Activated CD8-positive, alpha-beta memory T cell treated with anti-CD3 and anti-CD28 coated beads, Interleukin-2, amount 50 U/mL, for 24 hours (primary cell): ENCODE data around the gene OST4.

Source experiments
- DNase-seq: peaks from one replicate; pipeline ENCODE4 v3.0.0-alpha.2; 2020; ENCODE audit errors: extremely low read depth

OST4 gene

DNA sequence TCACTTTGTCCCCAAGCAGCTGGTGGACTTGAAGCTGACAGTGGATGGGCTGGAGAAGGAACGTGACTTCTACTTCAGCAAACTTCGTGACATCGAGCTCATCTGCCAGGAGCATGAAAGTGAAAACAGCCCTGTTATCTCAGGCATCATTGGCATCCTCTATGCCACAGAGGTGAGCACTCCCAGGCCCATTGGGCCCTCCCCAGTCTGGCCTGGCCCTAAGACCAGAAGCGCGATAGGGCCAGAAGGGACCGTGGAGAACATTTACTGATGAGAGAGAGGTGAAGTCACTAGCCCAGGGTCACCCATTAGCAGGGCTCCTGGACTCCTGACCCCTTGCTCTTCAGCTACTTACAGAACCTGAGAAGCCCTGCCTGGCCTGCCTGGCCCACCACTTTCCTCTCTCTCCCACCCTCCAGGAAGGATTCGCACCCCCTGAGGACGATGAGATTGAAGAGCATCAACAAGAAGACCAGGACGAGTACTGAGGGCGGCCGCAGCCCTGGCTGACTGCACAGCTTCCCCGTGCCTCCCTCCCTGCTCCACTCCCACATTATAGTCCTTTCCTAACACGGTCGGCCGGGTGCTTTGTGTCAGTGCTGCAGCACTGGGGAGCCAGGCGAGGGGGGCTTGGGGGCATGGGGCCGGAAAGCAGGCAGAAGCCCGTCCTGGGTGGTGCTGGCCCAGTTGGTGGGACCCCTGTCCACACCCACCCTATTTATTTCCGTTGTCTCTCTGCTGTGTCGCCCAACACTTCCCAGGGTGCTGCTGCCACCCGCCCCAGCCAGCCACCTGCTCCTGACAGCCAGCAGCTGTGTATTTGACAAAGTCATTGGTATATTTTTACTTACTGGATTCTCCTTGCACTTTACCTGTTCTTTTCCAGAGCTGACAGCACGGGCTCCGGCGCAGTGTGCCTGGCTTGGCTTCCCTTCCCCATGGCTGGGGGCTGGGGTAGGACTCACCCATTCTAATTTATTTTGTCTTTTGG lies 45.3 kb downstream of the OST4 start:
- no peak for DNase-seq

- no peak for DNase-seq
These were observed 46.1 kb downstream of the OST4 start for GRCh38 chr2:27025281-27025800.

GRCh38 chr2:27024812-27025211 lies 46.6 kb downstream of the OST4 start:
- DNase-seq: no peak

DNA sequence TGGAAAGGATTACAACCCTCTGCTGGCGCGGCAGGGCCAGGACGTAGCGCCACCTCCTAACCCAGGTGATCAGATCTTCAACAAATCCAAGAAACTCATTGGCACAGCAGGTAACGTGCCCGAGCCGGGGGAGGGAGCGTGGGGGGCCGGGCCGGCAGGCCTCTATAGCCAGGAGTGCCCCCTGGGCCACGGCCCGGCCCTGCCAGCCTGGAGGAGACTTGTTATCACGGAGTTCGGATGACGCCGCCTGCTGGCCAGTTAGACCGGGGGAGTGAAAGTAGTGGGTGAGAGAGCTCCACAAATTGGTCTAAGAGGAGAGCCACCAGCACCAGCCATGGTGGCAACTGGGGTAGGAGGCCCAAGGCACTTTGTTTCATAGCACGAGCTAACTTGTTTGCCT lies 47.3 kb downstream of the OST4 start:
- no peak for DNase-seq

DNA sequence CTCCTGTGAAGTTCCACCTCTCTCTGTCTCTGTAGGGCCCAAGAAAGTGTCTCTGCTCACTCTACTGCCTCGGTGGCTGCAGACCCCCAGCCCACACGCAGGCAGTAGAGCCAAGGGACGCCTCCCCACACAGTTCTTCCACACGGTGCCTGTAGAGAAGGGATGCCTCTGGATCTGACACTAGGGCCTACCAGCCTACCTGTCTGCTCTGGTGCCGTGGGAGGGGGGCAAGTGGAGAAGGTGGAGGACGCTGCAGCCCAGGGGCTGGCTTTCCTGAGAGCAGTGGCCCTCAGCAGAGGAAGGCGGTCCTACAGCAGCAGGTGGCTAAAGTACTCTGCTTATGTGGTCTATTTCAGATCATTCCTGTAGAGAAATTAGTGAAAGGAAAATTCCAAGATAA lies 47.7 kb downstream of the OST4 start:
- no peak for DNase-seq

DNA sequence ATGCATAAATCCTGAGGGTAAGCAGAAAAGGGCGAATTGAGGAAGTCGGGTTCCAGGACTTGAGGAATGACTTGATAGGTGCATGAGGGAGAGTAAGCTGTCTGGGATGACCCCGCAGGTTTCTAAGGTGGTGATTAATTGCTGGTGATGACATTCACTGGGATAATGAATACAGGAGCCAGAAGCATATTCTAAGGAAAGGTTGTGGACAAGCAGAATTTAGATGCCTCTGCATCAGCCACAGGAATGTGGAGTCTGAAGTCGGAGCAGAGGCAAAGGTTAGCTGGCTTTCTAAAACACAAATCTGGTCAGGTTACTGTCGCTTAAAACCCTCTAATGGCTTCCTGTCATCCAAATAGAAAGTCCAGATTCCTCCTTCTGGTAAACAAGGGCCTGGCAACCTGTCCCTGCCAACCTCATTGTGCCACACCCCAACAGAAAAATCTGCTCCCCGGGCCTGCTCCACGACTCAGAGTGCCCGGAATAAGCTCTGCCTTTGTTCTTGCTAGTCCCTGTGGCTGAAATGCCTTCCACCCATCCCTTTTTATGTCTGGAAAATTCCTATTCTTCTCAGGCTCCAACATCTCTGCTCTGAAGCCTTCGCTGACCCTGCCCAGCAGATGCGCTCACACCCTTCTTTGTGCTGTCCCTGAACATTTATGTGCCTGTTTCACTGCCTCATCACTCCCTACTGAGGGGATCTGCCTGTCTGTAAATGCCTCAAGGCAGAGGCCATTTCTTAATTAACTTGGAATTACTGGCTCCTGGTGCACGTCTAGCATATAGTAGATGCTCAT lies 50.0 kb downstream of the OST4 start:
- DNase-seq: no peak
